ENCODE data around the gene TCP11L1.

DNA sequence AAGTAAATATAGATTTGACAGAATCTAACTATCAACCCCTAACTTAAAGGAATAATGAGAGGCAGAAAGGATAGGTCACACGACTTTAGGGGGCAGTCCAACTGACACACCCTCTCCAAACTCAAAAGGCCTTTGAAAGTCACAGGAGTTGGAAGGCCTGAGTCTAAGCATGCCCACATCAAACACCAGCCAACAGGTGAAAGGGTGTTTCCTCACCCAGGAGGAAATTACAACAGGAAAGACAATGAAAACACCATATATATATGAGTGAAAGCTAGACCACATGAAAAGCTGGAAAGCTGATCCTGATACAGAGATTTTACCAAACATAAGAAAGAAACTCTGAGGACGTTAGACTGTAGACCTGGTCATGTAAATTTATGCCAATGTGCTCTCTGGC, 34.2 kb upstream of the TCP11L1 start:
- TF ChIP-seq RXRA (IDR thresholded peaks at IDR 0.05; ENCODE audit: insufficient read depth, low read depth, low read length) (no peak), FOSL1 (IDR thresholded peaks at IDR 0.05; ENCODE audit: insufficient read depth, low read depth, low read length) (no peak), CHD1 (IDR thresholded peaks at IDR 0.05; ENCODE audit: low read depth, low read length) (no peak), POLR2AphosphoS5 (IDR thresholded peaks at IDR 0.05; ENCODE audit: low read depth, low read length) (no peak), SP1 (IDR thresholded peaks at IDR 0.05; ENCODE audit: low read depth, low read length) (no peak), POLR2A (IDR thresholded peaks at IDR 0.05; ENCODE audit: control extremely low read depth in 1 of 2, low read depth in 2 of 2, low read length in 2 of 2) (no peak), YY1 (IDR thresholded peaks at IDR 0.05; ENCODE audit: low read depth, low read length) (no peak), CREB1 (IDR thresholded peaks at IDR 0.05) (no peak)
- TF ChIP-seq, protein P1, sequence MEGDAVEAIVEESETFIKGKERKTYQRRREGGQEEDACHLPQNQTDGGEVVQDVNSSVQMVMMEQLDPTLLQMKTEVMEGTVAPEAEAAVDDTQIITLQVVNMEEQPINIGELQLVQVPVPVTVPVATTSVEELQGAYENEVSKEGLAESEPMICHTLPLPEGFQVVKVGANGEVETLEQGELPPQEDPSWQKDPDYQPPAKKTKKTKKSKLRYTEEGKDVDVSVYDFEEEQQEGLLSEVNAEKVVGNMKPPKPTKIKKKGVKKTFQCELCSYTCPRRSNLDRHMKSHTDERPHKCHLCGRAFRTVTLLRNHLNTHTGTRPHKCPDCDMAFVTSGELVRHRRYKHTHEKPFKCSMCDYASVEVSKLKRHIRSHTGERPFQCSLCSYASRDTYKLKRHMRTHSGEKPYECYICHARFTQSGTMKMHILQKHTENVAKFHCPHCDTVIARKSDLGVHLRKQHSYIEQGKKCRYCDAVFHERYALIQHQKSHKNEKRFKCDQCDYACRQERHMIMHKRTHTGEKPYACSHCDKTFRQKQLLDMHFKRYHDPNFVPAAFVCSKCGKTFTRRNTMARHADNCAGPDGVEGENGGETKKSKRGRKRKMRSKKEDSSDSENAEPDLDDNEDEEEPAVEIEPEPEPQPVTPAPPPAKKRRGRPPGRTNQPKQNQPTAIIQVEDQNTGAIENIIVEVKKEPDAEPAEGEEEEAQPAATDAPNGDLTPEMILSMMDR (IDR thresholded peaks at IDR 0.05; ENCODE audit: control extremely low read depth in 1 of 3, insufficient read depth in 1 of 3, low read depth in 1 of 3, low read length in 3 of 3): no peak
